Measurements from ENCODE around the gene CCL22.
"Not testable (repeated sequence)": the region's sequence is repeated elsewhere in the genome, so short reads cannot be mapped to it uniquely, and the experiment has no call there.

Gene CCL22

GRCh38 chr16:57341062-57341440 lies 17.5 kb upstream of the CCL22 start:
- H3K27ac ChIP-seq = peak overlapping the region; percentile 57

GRCh38 chr16:57341441-57342303 lies 16.9 kb upstream of the CCL22 start:
- H3K27ac ChIP-seq = peak overlapping the region; percentile 57
- TF ChIP-seq ZFX (IDR thresholded peaks at IDR 0.05) (no peak), CTCF (conservative IDR thresholded peaks at IDR 0.05) (no peak)

More at GRCh38 chr16:57341062-57341440, 17.5 kb upstream of the CCL22 start:
- no peak for TF ChIP-seq ZFX (IDR thresholded peaks at IDR 0.05)

GRCh38 chr16:57342606-57343005 lies 16.0 kb upstream of the CCL22 start:
- not testable (repeated sequence) for H3K27ac ChIP-seq

GRCh38 chr16:57343221-57343620 lies 15.4 kb upstream of the CCL22 start:
- no peak overlapping the region for H3K27ac ChIP-seq
- TF ChIP-seq ZFX (IDR thresholded peaks at IDR 0.05) (no peak), CTCF (conservative IDR thresholded peaks at IDR 0.05) (no peak)

GRCh38 chr16:57344094-57344493 lies 14.5 kb upstream of the CCL22 start:
- not testable (repeated sequence) for H3K27ac ChIP-seq

- TF ChIP-seq CTCF (conservative IDR thresholded peaks at IDR 0.05) (no peak), ZFX (IDR thresholded peaks at IDR 0.05) (no peak)
- H3K27ac ChIP-seq = no peak overlapping the region
Observed at GRCh38 chr16:57345021-57345420, 13.6 kb upstream of the CCL22 start.

- TF ChIP-seq ZFX (IDR thresholded peaks at IDR 0.05) (no peak), CTCF (conservative IDR thresholded peaks at IDR 0.05) (no peak)
- no peak overlapping the region for H3K27ac ChIP-seq
Observed at GRCh38 chr16:57345666-57346204, 12.8 kb upstream of the CCL22 start.

GRCh38 chr16:57347858-57348257 lies 10.7 kb upstream of the CCL22 start:
- no peak overlapping the region for H3K27ac ChIP-seq
- TF ChIP-seq ZFX (IDR thresholded peaks at IDR 0.05) (no peak), CTCF (conservative IDR thresholded peaks at IDR 0.05) (no peak)

- no peak for TF ChIP-seq ZFX (IDR thresholded peaks at IDR 0.05)
- no peak for TF ChIP-seq CTCF (conservative IDR thresholded peaks at IDR 0.05)
- no peak overlapping the region for H3K27ac ChIP-seq
Observed at GRCh38 chr16:57348327-57348726, 10.3 kb upstream of the CCL22 start.

All from C4-2B (cell line).